Hematopoietic multipotent progenitor cell (in vitro differentiated cells): ENCODE results near the gene PAX8. TPM values are rescaled to one million over a fixed set of nuclear protein-coding genes. Genes with fewer than 3 reads are reported as not detected.

Source experiments
- DNase-seq, 3 donors: peaks; one replicate each; pipeline ENCODE4 v3.0.0-alpha.2; 2011 to 2015; ENCODE audit warnings: low read depth in 2 of 3, low spot score in 2 of 3
- total RNA-seq: library from RNA; depleted of rRNA; stranded (reverse); fragments of >200 nt; gene quantifications from one replicate; pipeline ENCODE4 v1.2.3, GENCODE V29; 2012

PAX8 gene
- total RNA-seq, 1 donor, result 1.3 TPM

DNA sequence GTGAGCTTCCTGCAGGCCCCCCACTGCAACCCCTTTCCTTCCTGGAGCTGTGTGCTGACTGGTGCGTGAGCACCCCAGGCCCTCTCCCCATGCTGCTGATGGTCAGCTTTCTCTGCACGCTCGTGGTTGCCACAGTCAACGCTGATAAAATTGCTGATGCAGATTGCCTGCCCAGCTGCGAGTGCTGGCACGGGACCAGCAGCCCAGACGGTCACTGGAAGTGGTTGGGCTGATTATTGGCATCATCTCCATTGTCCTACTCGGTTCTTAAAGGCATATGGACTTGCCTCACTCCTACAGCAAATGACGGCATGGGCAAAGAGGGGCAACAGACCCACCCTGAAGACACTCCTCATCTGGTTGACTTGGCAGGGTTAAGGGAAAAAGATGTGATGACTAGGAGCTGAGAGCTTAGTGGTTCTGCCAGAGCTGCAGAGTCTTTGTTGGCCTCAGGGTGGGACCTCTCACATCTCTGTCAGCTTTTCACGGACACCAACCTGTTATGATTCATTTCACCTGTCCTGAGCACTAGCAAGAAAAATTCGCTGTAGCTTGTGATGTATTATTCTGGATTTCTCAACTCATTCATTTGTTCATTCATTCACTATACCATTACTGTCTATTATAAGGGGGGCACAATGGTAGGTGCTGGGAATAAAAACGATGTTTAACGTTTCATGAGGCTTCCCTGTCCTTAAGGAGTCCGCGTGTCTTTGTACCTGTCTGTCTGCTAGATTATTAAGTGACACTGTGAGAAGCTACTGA lies 38.4 kb downstream of the PAX8 start:
- peak in 1 of 3 donors; percentile 37 for DNase-seq

GRCh38 chr2:113238871-113239839 lies 39.6 kb downstream of the PAX8 start:
- no peak for DNase-seq

GRCh38 chr2:113237604-113238160 lies 41.0 kb downstream of the PAX8 start:
- DNase-seq, result no peak

GRCh38 chr2:113236367-113237159 lies 42.2 kb downstream of the PAX8 start:
- no peak for DNase-seq

- DNase-seq, result peak in 2 of 3 donors; percentile 21 to 60
Measured at GRCh38 chr2:113235347-113236226, 43.1 kb downstream of the PAX8 start.

GRCh38 chr2:113234721-113235346 lies 43.9 kb downstream of the PAX8 start:
- no peak for DNase-seq

- no peak for DNase-seq
Measured at GRCh38 chr2:113233593-113234550, 44.8 kb downstream of the PAX8 start.

DNA sequence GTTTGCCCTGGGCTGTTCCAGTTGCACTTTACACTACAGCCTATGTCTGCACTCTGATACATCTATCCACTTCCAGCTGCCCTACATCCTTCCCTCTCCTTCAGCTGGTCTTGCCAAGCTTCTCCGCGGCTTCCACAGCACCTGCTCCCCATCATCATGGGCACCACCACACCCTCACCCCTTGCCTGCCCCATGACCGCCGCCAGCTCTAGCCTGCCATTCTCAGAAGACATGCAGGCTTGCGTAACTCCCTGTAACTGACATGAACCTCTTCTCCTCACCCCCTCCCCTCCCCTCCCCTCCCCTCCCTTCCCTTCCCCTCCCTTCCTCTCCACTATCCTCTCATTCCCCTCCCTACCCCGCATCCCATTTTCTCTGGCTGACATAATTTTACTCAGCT lies 46.0 kb downstream of the PAX8 start:
- no peak for DNase-seq

GRCh38 chr2:113232123-113232522 lies 46.6 kb downstream of the PAX8 start:
- no peak for DNase-seq

DNA sequence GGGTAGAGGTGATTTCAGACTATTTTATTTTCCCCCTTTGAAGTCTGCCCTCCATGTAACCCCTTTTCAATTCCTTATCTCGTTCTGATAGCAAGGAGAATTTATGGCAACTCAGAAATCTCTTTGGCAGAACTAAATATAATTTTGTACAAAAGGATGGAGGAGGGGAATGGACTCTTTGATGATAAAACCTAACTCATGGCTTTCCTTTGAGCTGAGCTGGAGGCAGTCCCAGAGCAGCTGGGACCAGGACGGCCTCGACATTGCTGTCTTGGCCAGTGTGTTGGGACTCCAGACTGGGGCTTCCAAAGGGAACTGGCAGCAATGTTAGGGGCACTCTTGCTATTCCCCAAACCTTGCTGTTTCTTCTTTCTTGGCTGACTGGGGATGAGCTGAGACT lies 47.7 kb downstream of the PAX8 start:
- no peak for DNase-seq

- DNase-seq, result peak in 1 of 3 donors; percentile 40
Measured at GRCh38 chr2:113230531-113230930, 48.2 kb downstream of the PAX8 start.

DNA sequence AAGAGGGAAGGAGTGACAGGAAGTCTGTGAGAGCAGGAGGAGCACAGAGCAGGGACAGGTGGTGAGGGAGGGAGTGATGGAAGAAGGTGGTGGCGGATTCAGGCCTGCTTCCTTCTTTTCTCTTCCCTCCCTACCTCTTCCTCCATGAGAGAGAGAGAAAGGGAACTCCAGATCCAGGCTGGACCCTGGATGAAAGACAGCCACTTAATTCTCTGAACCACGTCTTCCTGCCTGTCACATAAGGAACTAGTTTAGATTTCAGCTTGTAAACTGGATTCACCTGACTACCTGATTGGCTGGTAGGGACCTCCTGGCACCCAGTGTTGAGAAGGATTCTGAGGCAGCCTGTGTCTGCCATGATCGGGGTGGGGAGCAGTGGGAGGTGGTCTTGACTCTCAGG lies 48.9 kb downstream of the PAX8 start:
- DNase-seq, result no peak

DNA sequence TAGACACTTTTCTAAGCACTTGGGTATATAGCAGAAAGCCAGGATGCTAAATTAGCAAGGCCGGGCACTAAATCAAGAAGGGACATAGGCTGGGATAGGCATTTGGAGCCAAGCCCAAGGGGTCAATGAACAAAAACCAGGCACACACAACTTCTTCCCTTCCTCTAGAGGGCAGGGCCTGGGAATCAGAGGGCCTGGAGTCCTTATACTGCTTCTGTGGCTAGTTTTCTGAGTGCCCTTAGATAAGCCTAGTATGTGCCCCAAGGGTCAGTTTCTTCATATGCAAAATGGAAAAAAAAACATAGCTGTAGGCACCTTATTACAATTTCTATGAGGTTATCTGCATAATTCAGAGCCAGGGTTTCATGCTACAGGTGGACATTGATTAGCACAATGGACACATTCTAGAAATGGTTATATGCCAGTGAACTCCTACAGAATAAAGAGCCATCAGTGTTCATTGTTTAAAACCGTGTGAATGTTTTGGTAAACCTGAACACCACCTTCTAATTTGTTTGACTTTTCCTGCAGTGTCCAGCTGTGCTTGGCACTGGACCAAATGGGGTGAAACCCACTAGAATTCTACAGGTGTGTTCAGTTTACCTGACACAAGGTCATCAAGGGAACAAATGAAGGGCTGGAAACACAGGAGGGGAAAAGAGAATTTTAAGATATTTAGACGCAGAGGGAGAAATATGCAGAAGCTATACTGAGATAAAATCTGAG lies 49.6 kb downstream of the PAX8 start:
- no peak for DNase-seq

DNA sequence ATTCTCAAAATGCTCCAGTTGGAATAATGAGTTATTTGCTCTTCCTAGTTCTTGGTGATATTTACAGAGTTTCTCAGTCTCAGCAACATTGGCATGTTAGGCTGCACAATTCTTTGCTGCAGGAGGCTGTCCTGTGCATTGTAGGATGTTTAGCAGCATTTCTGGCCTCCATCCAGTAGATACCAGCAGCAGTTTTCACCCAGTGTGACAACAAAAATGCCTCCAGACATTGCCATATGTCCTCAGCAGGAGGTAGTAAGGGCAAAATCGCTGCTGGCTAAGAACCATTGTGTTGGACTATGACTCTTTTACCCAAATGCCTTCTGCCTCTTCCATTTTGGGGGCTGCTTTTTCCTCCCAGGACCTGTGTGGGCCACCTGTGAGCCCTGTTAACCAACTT lies 50.4 kb downstream of the PAX8 start:
- DNase-seq, result no peak

- DNase-seq, result peak in 1 of 3 donors; percentile 40
Measured at GRCh38 chr2:113227698-113228097, 51.0 kb downstream of the PAX8 start.

DNA sequence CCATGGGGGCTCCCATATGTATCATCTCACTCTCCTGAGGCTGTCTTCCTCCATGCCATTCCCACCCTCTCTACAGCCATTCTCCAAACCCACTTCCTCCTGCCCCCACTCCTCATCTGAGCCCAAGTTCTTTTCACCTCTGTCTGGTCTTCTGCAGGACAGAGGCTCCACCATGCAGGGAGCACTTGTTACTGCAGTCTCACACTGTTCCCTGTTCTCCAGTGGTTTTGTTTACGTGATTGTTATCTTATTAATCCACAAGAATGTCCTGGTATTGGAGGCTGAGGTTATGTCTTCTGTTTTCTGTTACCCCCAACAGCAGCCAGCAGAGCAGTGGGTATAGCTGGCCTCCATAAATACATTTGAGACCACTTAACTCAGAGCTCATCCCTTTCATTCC lies 51.4 kb downstream of the PAX8 start:
- DNase-seq, result no peak

DNA sequence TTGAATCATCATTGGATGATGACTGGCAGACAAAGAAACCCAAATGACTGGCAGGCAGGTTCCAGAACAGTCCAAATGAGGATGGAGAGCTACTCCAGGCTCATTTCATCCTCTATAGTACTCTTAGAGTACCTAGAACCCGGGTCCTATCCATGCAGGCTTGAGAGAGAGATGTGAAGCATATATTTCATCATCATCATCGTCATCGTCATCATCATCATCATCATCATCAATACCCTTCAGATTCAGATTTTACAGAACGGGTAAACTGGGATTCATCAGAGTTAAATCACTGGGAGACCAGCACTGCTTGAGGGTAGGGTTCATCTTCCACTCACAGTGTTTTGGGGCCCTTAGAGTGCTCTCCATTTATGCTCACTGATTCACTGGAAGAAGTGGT lies 52.3 kb downstream of the PAX8 start:
- no peak for DNase-seq
